ENCODE data around the gene JAZF1. TPM values are rescaled to one million over a fixed set of nuclear protein-coding genes. Genes with fewer than 3 reads are reported as not detected.
"Not testable (repeated sequence)": the region's sequence is repeated elsewhere in the genome, so short reads cannot be mapped to it uniquely, and the experiment has no call there.

The JAZF1 gene
- total and polyA plus RNA-seq, 7 donors, result 2.3 to 10.6 (median 5.3) TPM

- Histone ChIP-seq H3K9me3 (no peaks in the 10 kb centered on the region), H3K4me3 (no peak overlapping the region), H3K4me1 (no peaks in the 10 kb centered on the region), H3K36me3 (ENCODE audit: insufficient read depth in 1 of 2, low read depth in 1 of 2) (peaks cover 0 to 8% of the 10 kb centered on the region in 2 donors), H3K27me3 (ENCODE audit: insufficient read depth in 3 of 3, low read length in 2 of 3) (no peaks in the 10 kb centered on the region), H3K27ac (no peak overlapping the region)
- ATAC-seq, result no peak
- TF ChIP-seq CTCF (IDR thresholded peaks at IDR 0.05), result no peak
- DNase-seq, result no peak
- intact Hi-C loops (cut with DNase I), result no loop called here
These were observed 285.0 kb downstream of the JAZF1 start for GRCh38 chr7:27895551-27895950.

- H3K27me3 ChIP-seq (ENCODE audit: insufficient read depth in 3 of 3, low read length in 2 of 3), result no peaks in the 10 kb centered on the region
- peaks cover 0 to 8% of the 10 kb centered on the region in 2 donors for H3K36me3 ChIP-seq (ENCODE audit: insufficient read depth in 1 of 2, low read depth in 1 of 2)
- H3K4me3 ChIP-seq, result no peak overlapping the region
- no peaks in the 10 kb centered on the region for H3K4me1 ChIP-seq
- ATAC-seq, result no peak
- DNase-seq, result no peak
- H3K27ac ChIP-seq, result no peak overlapping the region
- intact Hi-C loops (cut with DNase I), result no loop called here
- 39 to 75% (median 74%) methylated on average over 1 of the region's 1 CpG for WGBS, 3 donors
- no peaks in the 10 kb centered on the region for H3K9me3 ChIP-seq
- no peak for TF ChIP-seq CTCF (IDR thresholded peaks at IDR 0.05)
These were observed 290.3 kb downstream of the JAZF1 start for GRCh38 chr7:27890205-27890849.

- intact Hi-C loops (cut with DNase I), result no loop called here
- Histone ChIP-seq H3K4me3 (no peak overlapping the region), H3K27me3 (ENCODE audit: insufficient read depth in 3 of 3, low read length in 2 of 3) (no peaks in the 10 kb centered on the region), H3K9me3 (no peaks in the 10 kb centered on the region), H3K36me3 (ENCODE audit: insufficient read depth in 1 of 2, low read depth in 1 of 2) (peaks cover 0 to 8% of the 10 kb centered on the region in 2 donors), H3K4me1 (no peaks in the 10 kb centered on the region), H3K27ac (no peak overlapping the region)
- WGBS, 3 donors, result 92 to 95% (median 94%) methylated on average over 3 of the region's 3 CpGs
- TF ChIP-seq CTCF (IDR thresholded peaks at IDR 0.05), result no peak
- ATAC-seq (no peak), DNase-seq (no peak)
These were observed 290.8 kb downstream of the JAZF1 start for GRCh38 chr7:27889800-27890199.

- Histone ChIP-seq H3K36me3 (ENCODE audit: insufficient read depth in 1 of 2, low read depth in 1 of 2) (no peaks in the 10 kb centered on the region), H3K27me3 (ENCODE audit: insufficient read depth in 3 of 3, low read length in 2 of 3) (no peaks in the 10 kb centered on the region), H3K4me1 (no peaks in the 10 kb centered on the region), H3K4me3 (no peak overlapping the region), H3K9me3 (no peaks in the 10 kb centered on the region), H3K27ac (no peak overlapping the region)
- ATAC-seq, result no peak
- DNase-seq, result no peak
- TF ChIP-seq CTCF (IDR thresholded peaks at IDR 0.05), result no peak
- intact Hi-C loops (cut with DNase I), result no loop called here
- 71 to 78% (median 72%) methylated on average over 5 of the region's 5 CpGs for whole genome bisulfite sequencing, 3 donors
These were observed 291.9 kb downstream of the JAZF1 start for GRCh38 chr7:27888736-27889135.

GRCh38 chr7:27886710-27887109 lies 293.9 kb downstream of the JAZF1 start:
- DNase-seq; intact Hi-C loops (cut with DNase I); H3K9me3 ChIP-seq; ATAC-seq; H3K27ac ChIP-seq; H3K27me3 ChIP-seq (ENCODE audit: insufficient read depth in 3 of 3, low read length in 2 of 3); H3K4me1 ChIP-seq; H3K36me3 ChIP-seq (ENCODE audit: insufficient read depth in 1 of 2, low read depth in 1 of 2); H3K4me3 ChIP-seq: not testable (repeated sequence)
- WGBS, 3 donors, result 94 to 99% (median 97%) methylated on average over 3 of the region's 3 CpGs

All from psoas muscle (tissue), 8 donors.